HG03520 (cell line): Measurements from ENCODE around the gene SMARCB1.

Source experiments
- ATAC-seq: cut with Tn5 transposase; IDR thresholded peaks from one replicate; pipeline ENCODE4 v1.9.1; 2021; ENCODE audit warnings: mild to moderate bottlenecking, moderate library complexity; ENCODE audit not compliant: unreplicated experiment

Gene SMARCB1

GRCh38 chr22:23779731-23780130 is 7.0 kb upstream of the SMARCB1 start:
- no peak for ATAC-seq

GRCh38 chr22:23780146-23780748 is 6.5 kb upstream of the SMARCB1 start:
- ATAC-seq = no peak

DNA sequence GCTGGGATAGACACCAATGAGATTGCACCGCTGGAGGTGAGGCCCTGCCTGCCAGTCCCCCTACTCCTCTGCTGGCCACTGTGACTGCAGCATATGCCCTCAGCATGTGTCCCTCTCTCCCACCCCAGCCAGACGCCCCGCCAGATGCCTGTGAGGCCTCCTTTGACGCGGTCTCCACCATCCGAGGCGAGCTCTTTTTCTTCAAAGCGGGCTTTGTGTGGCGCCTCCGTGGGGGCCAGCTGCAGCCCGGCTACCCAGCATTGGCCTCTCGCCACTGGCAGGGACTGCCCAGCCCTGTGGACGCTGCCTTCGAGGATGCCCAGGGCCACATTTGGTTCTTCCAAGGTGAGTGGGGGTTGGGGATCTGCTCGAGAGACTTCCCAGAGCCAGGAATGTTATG is 5.7 kb upstream of the SMARCB1 start:
- ATAC-seq = no peak

DNA sequence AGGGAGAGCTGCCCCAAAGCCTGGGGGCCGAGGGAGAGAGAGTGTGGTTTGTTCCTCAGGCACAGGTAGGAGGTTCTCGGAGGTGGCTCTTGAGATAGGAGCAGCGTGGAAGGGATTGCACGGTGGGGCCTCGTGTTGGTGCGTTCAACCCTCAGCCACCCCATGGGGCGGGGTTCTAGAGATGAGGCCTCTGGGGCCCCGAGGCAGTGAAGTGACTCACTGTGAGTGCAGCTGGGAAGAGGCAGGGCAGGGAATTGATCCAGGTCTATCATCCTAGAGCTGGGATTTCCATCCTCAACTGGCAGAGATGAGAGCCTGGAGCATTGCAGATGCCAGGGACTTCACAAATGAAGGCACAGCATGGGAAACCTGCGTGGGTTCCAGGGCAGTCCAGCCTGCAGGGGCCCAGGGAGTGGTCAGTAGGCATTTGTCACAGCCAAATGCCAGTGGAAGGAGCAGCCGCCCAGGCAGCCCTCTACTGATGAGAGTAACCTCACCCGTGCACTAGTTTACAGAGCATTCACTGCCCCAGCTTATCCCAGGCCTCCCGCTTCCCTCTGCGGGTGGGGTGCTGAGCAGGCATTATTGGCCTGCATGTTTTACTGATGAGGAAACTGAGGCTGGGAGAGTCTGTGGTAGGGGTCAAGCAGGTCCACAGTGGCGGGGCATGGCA is 5.1 kb upstream of the SMARCB1 start:
- no peak for ATAC-seq

DNA sequence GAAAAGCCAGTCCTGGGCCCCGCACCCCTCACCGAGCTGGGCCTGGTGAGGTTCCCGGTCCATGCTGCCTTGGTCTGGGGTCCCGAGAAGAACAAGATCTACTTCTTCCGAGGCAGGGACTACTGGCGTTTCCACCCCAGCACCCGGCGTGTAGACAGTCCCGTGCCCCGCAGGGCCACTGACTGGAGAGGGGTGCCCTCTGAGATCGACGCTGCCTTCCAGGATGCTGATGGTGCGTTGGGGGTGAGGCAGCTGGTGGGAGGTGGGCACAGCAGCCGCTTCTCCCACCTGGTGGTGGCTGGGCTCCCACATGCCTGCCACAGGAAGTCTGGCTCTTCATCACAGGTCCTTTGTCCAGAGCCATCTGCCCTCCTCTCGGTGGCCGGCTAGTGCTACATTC is 4.5 kb upstream of the SMARCB1 start:
- no peak for ATAC-seq

DNA sequence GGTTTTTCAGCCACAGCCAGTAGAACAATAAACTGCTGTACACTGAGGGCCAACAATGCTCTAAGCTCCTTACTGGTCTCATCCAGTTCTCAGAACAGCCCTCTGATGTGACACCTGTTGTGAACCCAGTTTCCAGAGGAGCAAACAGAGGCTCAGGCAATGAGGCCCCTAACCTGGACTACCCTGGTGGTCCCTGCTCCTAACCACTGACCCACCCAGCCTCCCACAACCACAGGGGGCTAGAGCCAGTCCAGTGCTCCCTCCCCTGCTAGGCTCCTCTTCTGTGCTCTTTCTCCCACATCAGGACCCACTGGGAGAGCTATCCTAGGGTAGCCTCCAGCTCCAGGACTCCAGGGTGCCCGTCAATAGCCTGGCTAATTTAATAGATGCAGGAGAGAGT is 4.1 kb upstream of the SMARCB1 start:
- no peak for ATAC-seq

DNA sequence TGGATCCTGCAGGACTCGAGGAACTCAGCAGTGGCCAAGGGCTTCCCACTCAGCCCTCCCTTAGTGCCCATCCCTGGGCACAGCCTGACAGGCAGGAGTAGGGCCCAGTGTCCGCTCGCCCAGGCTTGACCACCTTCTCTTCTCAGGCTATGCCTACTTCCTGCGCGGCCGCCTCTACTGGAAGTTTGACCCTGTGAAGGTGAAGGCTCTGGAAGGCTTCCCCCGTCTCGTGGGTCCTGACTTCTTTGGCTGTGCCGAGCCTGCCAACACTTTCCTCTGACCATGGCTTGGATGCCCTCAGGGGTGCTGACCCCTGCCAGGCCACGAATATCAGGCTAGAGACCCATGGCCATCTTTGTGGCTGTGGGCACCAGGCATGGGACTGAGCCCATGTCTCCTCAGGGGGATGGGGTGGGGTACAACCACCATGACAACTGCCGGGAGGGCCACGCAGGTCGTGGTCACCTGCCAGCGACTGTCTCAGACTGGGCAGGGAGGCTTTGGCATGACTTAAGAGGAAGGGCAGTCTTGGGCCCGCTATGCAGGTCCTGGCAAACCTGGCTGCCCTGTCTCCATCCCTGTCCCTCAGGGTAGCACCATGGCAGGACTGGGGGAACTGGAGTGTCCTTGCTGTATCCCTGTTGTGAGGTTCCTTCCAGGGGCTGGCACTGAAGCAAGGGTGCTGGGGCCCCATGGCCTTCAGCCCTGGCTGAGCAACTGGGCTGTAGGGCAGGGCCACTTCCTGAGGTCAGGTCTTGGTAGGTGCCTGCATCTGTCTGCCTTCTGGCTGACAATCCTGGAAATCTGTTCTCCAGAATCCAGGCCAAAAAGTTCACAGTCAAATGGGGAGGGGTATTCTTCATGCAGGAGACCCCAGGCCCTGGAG is 3.3 kb upstream of the SMARCB1 start:
- no peak for ATAC-seq

- ATAC-seq = no peak
These were observed 2.5 kb upstream of the SMARCB1 start for GRCh38 chr22:23784215-23784732.

DNA sequence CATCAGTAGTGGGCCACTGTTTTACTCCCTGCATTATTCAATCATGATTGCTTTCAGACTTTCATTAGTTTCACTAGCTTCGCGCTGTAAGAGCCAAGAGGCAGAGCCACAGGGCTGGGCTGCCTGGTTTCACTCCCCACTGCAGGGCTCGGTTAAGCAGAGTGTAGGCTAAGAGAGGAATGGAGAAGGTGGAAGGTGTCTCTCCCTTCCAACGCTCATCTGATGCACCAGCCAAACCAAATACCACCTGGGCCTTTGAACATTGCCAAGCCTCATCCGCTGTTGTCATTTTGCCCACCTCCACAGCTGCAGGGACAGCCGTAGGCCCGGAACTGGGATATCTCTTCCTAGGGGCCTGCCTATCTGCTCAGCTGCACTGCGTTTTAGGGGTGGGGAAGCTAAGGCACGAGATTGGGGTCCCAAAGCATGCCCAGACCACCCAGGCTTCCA is 480 bp upstream of the SMARCB1 start:
- no peak for ATAC-seq

DNA sequence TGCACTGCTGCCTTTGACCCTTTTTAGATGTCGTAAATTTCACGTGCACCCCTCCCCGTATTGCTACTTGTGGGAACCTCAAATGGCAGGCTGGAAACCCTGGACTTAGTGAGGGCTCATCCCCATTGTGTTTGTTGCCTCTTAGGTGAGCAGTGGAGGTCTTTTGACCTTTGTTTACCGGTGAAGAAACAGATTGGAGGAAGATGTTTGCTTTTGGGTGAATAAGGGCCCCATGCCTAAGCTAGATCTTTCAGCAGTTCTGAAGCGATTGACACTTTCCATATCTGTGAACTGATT is 782 bp downstream of the SMARCB1 start:
- ATAC-seq = peak; percentile 24

DNA sequence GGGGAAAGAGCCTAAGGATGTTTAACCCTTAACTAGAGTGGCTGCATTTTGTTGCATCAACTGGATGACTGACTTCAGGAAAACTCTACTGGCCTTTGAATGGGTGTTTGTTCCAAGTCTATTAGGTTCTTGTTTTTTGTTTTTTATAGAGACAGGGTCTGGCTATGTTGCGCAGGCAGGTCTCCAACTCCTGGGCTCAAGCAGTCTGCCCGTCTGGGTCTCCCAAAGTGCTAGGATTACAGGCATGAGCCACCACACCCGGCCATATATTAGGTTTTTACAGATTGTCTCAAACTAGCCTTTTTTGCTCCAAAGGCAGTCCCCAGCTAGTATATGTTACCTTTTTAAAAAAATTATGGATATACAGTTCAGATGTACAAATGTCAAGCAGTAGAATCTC is 1.1 kb downstream of the SMARCB1 start:
- ATAC-seq = no peak

DNA sequence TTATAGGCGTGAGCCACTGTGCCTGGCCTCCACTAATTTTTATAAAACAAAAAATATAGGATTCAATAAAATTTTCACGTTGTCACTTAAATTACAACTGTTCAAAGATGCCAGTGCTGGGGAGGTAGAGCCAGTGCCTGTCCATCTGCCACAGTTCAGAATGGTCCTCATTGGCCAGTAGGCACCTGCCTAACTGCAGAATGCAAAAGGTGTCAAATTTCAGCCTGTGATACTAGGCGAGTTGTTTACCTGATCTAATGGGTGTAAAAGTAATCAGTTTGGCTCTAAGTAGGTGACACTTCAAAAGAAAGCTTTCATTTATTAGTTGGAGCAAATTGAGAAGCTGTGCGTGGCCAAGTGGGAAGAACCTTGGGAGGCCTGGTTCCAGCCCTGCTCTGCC is 2.4 kb downstream of the SMARCB1 start:
- no peak for ATAC-seq

GRCh38 chr22:23789638-23790037 is 2.9 kb downstream of the SMARCB1 start:
- ATAC-seq = no peak

GRCh38 chr22:23790819-23791737 is 4.3 kb downstream of the SMARCB1 start:
- ATAC-seq = no peak

DNA sequence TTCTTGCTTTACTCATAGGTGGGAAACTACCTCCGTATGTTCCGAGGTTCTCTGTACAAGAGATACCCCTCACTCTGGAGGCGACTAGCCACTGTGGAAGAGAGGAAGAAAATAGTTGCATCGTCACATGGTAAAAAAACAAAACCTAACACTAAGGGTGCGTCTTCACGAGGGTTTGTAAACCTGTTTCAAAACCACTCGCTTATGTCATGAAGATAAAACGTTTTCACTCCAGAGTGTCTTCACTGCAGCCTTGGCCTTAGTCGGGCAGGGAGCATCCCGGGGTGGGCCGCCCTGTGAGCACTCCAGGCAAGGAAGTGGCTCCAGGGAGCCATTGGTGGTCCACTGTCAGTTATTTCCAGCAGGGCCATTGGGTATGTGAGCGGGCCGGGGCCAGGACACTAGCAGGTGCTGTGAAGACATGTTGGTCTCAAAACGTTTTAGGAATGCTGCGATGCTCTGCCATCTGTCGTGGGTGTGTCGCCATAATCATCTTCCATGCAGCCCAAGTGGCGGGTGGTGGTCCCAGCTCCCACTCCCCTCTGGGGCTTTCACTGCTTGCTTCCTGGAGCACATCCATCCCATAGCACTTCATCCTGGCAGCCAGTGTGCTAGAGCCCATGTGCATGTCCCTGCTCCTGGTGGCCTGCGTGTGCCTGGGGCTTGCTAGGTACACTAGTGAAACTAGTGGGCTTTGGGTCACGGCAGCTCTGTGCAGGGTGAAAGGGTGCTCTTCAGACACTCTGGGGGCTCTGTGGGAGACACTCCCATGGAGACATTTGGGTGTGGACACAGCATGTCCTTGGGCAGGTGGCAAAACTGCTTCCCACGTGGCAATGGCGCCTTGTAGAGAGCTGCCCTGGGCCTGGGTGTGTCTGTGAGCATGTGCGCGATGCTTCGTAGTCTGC is 5.2 kb downstream of the SMARCB1 start:
- ATAC-seq = no peak

DNA sequence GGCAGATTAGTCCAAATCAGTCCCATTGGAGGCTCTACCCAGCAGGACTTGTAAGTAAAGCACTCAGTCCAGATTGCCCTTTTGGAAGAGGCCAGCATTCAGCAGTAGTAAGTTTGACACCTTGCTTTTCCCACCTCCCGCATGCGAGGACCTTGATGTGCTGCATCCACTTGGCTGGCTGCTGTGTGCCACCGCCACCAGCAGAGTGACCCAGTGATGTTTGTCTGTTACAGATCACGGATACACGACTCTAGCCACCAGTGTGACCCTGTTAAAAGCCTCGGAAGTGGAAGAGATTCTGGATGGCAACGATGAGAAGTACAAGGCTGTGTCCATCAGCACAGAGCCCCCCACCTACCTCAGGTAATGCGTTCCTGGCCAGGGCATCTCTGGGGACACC is 6.6 kb downstream of the SMARCB1 start:
- ATAC-seq = no peak

DNA sequence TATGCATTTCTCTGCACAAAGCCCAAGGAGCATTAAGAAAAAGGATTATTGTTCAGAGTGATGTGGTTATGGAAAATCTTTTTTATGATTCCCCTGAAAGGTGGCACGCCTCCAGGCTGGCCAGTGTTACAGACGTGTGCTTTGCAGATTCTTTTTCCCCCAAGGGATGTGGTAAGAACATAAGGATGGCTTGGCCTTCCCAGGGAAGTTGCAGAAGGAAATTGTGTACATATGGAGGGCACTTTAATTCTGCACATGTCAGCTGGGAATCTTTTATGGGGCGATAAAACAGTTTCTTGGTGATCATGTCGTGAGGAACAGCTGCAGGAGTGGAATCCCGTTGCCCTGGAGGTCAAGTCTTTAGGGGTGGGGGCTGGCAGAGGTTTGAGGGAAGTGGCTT is 9.7 kb downstream of the SMARCB1 start:
- ATAC-seq = no peak

DNA sequence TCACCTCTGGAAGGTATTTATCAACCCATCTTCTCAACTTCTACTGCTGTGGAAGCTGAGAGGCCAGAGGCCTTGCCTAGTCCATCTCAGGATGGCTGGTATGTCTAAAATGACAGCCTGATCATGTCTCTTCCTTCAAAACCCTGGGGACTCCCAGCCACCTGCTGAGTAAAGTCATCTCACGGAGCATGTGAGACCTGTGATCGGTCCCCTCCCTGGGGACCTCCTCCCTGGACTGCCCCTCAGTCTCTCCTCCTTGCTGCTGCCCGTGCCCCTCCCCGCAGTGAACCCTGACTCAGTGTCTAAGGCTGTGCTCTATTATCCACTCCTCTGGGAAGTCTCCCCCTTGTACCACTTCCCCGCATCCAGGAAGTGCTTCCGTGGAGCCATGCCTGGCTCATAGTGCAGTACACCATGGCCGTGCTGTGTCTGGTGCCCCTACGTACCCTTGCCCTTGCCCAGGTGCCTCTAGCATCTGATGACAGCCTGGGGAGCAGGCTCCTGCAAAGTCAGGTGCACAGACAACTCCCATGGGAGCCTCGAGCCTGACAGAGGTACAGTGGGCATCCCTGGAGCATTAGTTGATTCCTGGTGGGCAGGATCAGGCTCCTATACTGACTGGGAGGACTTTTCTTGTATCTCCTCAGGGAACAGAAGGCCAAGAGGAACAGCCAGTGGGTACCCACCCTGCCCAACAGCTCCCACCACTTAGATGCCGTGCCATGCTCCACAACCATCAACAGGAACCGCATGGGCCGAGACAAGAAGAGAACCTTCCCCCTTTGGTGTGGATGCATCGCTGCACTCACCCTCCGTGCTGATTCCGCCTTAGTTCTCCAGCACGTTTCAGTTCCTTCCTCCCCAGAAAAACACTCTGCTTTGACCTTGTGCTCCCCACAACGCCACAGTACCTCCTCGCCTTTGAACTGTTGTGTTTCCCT is 13.8 kb downstream of the SMARCB1 start:
- peak; percentile 36 for ATAC-seq
